ENCODE data around the gene TSEN34. TPM values are rescaled to one million over a fixed set of nuclear protein-coding genes. Genes with fewer than 3 reads are reported as not detected.

The TSEN34 gene
- 10 to 100 TPM; 17.3 to 24.5 TPM for total RNA-seq
- long read RNA-seq, donor 1, transcript TSEN34-203 (4 exons, 1,349 nt), result major isoform, 13 of 18 reads
- long read RNA-seq, donor 1, partial matches to known transcripts, result 1 of 18 reads
- long read RNA-seq, donor 1, other reads (novel, unspliced or antisense), result 2 of 18 reads
- long read RNA-seq, donor 2, transcript TSEN34-201 (5 exons, 2,294 nt), result minor isoform, 28 of 168 reads
- long read RNA-seq, donor 2, transcript TSEN34-203 (4 exons, 1,349 nt), result major isoform, 127 of 168 reads
- long read RNA-seq, donor 2, partial matches to known transcripts, result 4 of 168 reads
- long read RNA-seq, donor 2, other reads (novel, unspliced or antisense), result 3 of 168 reads

DNA sequence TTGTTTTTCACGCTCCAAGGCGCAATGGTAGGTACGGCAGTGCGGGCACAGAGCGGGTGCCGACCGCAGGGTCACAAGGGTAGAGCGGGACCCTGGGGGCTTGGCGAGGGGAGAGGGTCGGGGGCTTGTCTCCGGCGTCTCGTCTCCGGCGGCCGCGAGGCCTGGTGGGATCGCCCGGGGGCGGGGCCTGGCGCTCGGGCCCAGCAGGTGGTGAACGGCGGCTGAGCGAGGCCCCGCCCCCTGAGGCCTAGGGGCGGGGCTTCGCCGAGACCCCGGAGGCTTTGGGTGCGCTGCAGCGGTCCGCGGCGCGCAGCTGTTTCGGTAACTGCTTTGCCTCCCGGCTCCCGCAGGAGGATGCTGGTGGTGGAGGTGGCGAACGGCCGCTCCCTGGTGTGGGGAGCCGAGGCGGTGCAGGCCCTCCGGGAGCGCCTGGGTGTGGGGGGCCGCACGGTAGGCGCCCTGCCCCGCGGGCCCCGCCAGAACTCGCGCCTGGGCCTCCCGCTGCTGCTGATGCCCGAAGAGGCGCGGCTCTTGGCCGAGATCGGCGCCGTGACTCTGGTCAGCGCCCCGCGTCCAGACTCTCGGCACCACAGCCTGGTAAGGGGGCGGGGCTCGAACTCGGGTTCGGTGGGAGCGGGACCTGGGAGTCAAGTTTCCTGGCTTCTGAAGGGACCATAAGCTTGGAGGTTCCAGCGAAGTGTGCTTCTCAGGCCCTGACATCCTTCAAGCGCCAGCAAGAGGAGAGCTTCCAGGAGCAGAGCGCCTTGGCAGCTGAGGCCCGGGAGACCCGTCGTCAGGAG lies at the start of gene TSEN34:
TSS of gene TSEN34 (plus strand) at position 298 of the 800 bp plus-strand sequence. CDS start at position 355, 57 bp downstream.
- intact Hi-C loops (cut with DNase I), result no loop called here
- DNase-seq (ENCODE audit: low spot score), result peak; percentile 96

- no peak for DNase-seq (ENCODE audit: low spot score)
- intact Hi-C loops (cut with DNase I), result no loop called here
Observed at GRCh38 chr19:54141356-54141755, 49.8 kb upstream of the TSEN34 start.

- DNase-seq (ENCODE audit: low spot score), result no peak
- intact Hi-C loops (cut with DNase I), result no loop called here
Observed at GRCh38 chr19:54142166-54142780, 48.8 kb upstream of the TSEN34 start.

- DNase-seq (ENCODE audit: low spot score), result no peak
- intact Hi-C loops (cut with DNase I), result no loop called here
Observed at GRCh38 chr19:54145541-54146158, 45.5 kb upstream of the TSEN34 start.

DNA sequence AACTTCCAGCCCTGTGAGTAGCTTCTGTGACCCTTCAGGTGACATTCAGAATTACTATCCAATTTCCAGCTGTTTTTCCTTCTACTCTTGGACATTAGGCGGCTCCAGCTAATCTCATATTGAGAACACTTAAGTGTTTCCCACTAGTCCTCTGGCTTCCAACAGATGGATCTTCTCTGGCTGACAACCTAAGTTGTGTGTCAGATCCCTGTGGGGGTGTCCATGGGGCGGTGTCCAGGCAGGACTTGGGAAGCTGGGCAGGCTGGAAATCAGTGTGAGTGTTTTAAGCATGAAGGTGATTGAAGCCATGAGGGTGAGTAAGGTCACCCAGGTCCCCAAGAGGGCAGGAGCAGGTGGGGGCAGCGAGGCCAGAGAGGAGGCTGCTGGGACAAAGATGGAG lies 43.4 kb upstream of the TSEN34 start:
- intact Hi-C loops (cut with DNase I), result no loop called here
- DNase-seq (ENCODE audit: low spot score), result no peak

GRCh38 chr19:54148158-54148557 lies 43.0 kb upstream of the TSEN34 start:
- intact Hi-C loops (cut with DNase I), result no loop called here

GRCh38 chr19:54149021-54149812 lies 41.9 kb upstream of the TSEN34 start:
- intact Hi-C loops (cut with DNase I), result no loop called here

More at GRCh38 chr19:54148158-54148557, 43.0 kb upstream of the TSEN34 start:
- no peak for DNase-seq (ENCODE audit: low spot score)

GRCh38 chr19:54151362-54152035 lies 39.6 kb upstream of the TSEN34 start:
- intact Hi-C loops (cut with DNase I), result loop anchor here in 1 of 2 donors (10.0 kb wide), 1 partner anchor 237 kb away; no protein-coding TSS in a partner anchor
- no peak for DNase-seq (ENCODE audit: low spot score)

More at GRCh38 chr19:54149021-54149812, 41.9 kb upstream of the TSEN34 start:
- no peak for DNase-seq (ENCODE audit: low spot score)

DNA sequence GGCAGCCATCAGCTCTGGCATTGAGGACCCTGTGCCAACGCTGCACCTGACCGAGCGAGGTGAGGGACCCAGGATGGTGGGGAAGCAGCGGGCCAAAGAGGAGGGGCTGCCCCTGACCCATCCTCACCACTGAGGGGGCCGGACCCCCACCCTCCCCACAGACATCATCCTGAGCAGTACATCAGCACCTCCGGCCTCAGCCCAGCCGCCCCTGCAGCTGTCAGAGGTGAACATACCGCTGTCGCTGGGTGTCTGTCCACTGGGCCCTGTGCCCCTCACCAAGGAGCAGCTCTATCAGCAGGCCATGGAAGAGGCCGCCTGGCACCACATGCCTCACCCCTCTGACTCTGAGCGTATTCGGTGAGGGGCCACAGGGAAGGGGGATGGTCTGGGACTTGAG lies 38.8 kb upstream of the TSEN34 start:
- intact Hi-C loops (cut with DNase I), result loop anchor here in 1 of 2 donors (10.0 kb wide), 1 partner anchor 237 kb away; no protein-coding TSS in a partner anchor
- DNase-seq (ENCODE audit: low spot score), result no peak

- intact Hi-C loops (cut with DNase I), result loop anchor here in 1 of 2 donors (10.0 kb wide), 1 partner anchor 238 kb away; no protein-coding TSS in a partner anchor
- no peak for DNase-seq (ENCODE audit: low spot score)
Observed at GRCh38 chr19:54152878-54153524, 38.1 kb upstream of the TSEN34 start.

DNA sequence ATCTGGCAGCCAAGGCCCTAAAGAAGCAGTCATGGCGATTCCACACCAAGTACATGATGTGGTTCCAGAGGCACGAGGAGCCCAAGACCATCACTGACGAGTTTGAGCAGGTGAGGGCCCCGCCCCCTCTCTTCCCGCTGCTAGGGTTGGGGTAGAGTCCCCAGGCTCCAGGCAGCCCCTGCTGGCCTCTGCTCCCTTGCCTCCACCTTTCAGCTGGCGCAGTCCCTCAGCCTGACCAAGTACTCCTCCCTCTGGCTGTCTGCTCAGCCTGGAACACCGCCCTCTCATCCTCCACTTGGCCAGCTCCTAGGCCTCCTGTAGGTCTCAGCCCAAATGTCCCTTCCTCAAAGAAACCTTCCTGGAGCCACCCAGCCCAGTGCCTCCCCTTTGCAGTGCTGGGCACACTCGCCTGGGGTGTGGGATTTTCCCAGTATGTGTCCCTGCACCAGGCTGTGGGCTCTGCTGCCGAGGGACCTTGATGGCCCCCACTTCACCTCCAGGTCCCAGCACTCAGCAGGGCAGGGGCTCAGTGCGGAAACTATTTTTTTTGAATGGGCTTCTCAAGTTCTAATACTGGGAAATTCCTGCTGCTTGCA lies 37.3 kb upstream of the TSEN34 start:
- intact Hi-C loops (cut with DNase I), result loop anchor here in 1 of 2 donors (10.0 kb wide), 1 partner anchor 239 kb away; no protein-coding TSS in a partner anchor

GRCh38 chr19:54154603-54155345 lies 36.3 kb upstream of the TSEN34 start:
- intact Hi-C loops (cut with DNase I), result loop anchor here in 1 of 2 donors (10.0 kb wide), 1 partner anchor 240 kb away; no protein-coding TSS in a partner anchor
- no peak for DNase-seq (ENCODE audit: low spot score)

More for the DNA sequence above, 37.3 kb upstream of the TSEN34 start:
- no peak for DNase-seq (ENCODE audit: low spot score)

DNA sequence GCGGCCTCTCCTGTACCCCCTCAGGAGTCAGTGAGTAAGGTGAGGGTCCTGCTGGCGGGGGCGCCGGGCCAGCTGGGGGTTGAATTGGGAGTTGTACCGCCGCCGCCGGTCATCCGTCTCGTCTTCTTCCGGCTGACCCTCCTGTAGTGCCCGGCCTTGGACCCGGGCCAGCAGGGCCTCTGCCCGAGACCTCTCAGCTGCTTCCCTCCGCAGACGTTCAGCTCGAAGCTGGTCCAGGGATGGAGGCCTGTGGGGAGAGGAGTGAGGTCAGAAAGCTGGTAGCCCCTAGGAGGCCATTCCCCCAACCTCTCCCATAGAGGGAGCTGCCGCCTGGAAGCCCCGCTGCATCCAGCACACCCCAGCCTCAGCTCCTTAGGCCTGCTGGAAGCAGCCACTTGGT lies 35.4 kb upstream of the TSEN34 start:
- intact Hi-C loops (cut with DNase I), result loop anchor here in 1 of 2 donors (10.0 kb wide), 1 partner anchor 241 kb away; no protein-coding TSS in a partner anchor
- no peak for DNase-seq (ENCODE audit: low spot score)

GRCh38 chr19:54156490-54156889 lies 34.6 kb upstream of the TSEN34 start:
- DNase-seq (ENCODE audit: low spot score), result no peak
- intact Hi-C loops (cut with DNase I), result loop anchor here in 1 of 2 donors (10.0 kb wide), 1 partner anchor 242 kb away; no protein-coding TSS in a partner anchor

DNA sequence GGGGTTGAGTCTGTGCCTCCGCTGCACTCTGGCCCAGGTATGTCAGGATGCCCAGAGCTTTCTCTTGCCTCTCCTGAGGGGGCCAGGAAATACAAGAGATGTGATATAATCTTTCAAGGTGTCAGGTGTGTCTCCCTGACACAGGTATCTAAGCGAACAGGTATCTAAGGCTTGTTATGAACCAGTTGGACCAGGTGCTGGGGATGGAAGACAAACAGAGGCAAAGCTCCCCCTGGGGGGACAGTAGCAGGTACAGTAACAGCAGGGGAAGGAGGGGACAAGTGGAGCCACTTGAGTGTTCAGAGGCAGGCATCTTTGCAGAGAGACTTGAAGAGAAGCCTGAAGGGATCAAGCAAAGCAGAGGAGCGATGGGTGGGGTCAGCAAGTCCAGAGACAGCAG lies 34.2 kb upstream of the TSEN34 start:
- intact Hi-C loops (cut with DNase I), result loop anchor here in 1 of 2 donors (10.0 kb wide), 1 partner anchor 242 kb away; no protein-coding TSS in a partner anchor
- DNase-seq (ENCODE audit: low spot score), result no peak

DNA sequence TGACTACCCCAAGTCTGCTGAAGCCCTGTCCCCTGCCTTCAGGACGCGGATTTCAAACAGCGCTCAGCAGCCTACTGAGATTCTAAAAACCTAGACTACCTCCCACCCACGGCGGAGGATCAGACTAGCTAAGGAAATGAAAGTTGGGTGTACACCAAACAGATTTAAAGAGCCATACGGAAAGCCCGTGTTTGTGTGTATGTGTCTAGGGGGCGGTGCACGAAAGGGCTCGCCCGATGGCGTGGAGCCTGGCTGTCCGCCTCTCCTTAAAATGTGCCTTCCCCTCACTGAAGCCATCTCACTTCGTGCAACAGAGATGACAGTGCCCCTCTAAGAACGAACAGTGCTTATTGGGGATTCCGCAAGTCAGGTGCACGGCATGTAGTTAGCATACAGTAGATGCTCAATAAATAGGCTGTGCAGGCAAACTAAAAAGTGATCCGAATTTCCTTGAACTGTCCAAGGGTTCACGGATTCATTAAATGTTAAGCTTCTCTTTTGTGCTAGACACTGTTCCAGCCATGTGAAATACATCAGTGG lies 32.2 kb upstream of the TSEN34 start:
- DNase-seq (ENCODE audit: low spot score), result no peak
- intact Hi-C loops (cut with DNase I), result loop anchor here in 1 of 2 donors (10.0 kb wide), 1 partner anchor 244 kb away; no protein-coding TSS in a partner anchor
